ENCODE data around the gene PSMA1. TPM values are rescaled to one million over a fixed set of nuclear protein-coding genes. Genes with fewer than 3 reads are reported as not detected.
"Not testable (repeated sequence)": the region's sequence is repeated elsewhere in the genome, so short reads cannot be mapped to it uniquely, and the experiment has no call there.

The PSMA1 gene
- total RNA-seq, 4 donors from 2014 or later: 67.9 to 85.7 (median 76.8) TPM

DNA sequence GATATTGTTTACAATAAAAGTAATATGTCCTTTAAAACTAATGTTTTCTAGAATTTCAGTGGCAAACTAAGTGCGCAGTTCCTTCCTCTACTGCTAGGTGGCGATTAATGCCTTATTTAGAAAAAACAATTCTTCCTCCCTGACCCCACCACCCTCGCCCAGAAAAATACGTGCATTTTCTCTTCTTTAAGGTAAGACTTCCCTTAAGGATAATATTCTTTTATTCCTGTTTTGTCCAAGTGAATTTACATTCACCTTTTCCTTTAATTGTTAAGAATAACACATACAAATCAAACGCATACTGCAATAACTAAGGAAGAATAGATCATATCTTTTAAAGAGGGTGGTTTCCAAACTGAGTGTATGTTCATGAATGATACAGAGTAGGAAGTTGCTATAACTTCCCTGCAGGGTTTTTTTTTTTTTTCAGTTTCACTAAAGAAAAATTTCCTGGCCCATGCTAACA lies 17.0 kb upstream of the PSMA1 start:
- Histone ChIP-seq H3K27ac (no peak overlapping the region), H3K36me3 (no peaks in the 10 kb centered on the region), H3K9me3 (no peaks in the 10 kb centered on the region), H3K4me3 (no peak overlapping the region), H3K4me1 (peaks cover 0 to 15% (median 2%) of the 10 kb centered on the region in 4 donors), H3K27me3 (no peaks in the 10 kb centered on the region)
- TF ChIP-seq, protein P1, sequence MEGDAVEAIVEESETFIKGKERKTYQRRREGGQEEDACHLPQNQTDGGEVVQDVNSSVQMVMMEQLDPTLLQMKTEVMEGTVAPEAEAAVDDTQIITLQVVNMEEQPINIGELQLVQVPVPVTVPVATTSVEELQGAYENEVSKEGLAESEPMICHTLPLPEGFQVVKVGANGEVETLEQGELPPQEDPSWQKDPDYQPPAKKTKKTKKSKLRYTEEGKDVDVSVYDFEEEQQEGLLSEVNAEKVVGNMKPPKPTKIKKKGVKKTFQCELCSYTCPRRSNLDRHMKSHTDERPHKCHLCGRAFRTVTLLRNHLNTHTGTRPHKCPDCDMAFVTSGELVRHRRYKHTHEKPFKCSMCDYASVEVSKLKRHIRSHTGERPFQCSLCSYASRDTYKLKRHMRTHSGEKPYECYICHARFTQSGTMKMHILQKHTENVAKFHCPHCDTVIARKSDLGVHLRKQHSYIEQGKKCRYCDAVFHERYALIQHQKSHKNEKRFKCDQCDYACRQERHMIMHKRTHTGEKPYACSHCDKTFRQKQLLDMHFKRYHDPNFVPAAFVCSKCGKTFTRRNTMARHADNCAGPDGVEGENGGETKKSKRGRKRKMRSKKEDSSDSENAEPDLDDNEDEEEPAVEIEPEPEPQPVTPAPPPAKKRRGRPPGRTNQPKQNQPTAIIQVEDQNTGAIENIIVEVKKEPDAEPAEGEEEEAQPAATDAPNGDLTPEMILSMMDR (IDR thresholded peaks at IDR 0.05): peak; percentile 50 to 84 (median 63)
- TF ChIP-seq POLR2A (IDR thresholded peaks at IDR 0.05) (no peak), EP300 (IDR thresholded peaks at IDR 0.05) (no peak)
- WGBS, 2 donors: 12 to 13% methylated on average over 5 of the region's 5 CpGs
- DNase-seq (ENCODE audit: low spot score in 2 of 2): peak in 1 of 2 donors; percentile 61

DNA sequence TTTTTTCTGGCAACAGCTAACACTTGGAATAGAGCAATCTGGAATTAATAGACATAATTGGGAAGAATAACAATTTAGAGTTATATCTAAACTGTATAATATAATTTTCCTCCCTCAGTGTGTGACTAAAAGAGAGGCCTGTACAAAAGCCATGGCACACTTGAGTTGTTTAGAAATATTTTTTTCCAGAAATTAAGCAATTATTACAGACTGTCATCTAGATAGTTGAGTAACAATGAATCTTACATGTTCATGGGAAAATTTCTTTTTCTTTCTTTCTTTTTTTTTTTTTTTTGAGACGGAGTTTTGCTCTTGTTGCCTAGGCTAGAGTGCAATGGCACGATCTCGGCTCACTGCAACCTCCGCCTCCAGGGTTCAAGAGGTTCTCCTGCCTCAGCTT lies 15.0 kb upstream of the PSMA1 start:
- not testable (repeated sequence) for H3K36me3 ChIP-seq; H3K27ac ChIP-seq; H3K4me1 ChIP-seq; H3K9me3 ChIP-seq; DNase-seq (ENCODE audit: low spot score in 2 of 2); H3K27me3 ChIP-seq; H3K4me3 ChIP-seq
- WGBS, 2 donors: 88 to 94% methylated on average over 4 of the region's 4 CpGs

DNA sequence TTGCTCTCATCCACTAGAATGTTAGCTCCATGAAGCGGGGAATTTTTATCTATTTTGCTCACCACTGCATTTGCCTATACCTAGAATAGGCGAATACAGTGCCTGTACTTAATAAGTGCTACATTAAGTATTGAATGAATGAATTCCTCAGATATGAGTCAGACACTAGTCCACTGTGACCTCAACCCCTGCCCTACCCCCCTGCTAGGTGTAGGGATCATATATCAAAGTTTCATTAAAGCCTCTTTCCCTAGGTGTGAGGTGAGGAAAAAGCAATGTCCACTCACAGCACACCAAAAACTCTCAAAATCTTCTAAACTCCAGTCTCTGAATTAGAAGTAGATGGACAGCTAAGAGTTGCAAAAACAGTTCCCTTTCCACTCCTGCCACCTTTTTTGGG lies 9.8 kb upstream of the PSMA1 start:
- Histone ChIP-seq H3K27me3 (no peaks in the 10 kb centered on the region), H3K27ac (no peak overlapping the region), H3K4me1 (no peaks in the 10 kb centered on the region), H3K36me3 (no peaks in the 10 kb centered on the region), H3K4me3 (no peak overlapping the region), H3K9me3 (no peaks in the 10 kb centered on the region)
- 84 to 93% methylated on average over 2 of the region's 2 CpGs for WGBS, 2 donors
- TF ChIP-seq, protein P1 (IDR thresholded peaks at IDR 0.05): no peak
- no peak for TF ChIP-seq EP300 (IDR thresholded peaks at IDR 0.05)
- TF ChIP-seq POLR2A (IDR thresholded peaks at IDR 0.05): no peak
- DNase-seq (ENCODE audit: low spot score in 2 of 2): no peak

- TF ChIP-seq EP300 (IDR thresholded peaks at IDR 0.05): no peak
- TF ChIP-seq POLR2A (IDR thresholded peaks at IDR 0.05): no peak
- TF ChIP-seq, protein P1 (IDR thresholded peaks at IDR 0.05): no peak
- Histone ChIP-seq H3K27me3 (no peaks in the 10 kb centered on the region), H3K36me3 (no peaks in the 10 kb centered on the region), H3K9me3 (no peaks in the 10 kb centered on the region), H3K4me3 (no peak overlapping the region), H3K4me1 (no peaks in the 10 kb centered on the region), H3K27ac (no peak overlapping the region)
- 72 to 74% methylated on average over 3 of the region's 3 CpGs for WGBS, 2 donors
- no peak for DNase-seq (ENCODE audit: low spot score in 2 of 2)
Observed at GRCh38 chr11:14529321-14529720, 9.1 kb upstream of the PSMA1 start.

GRCh38 chr11:14522801-14523200 lies 2.6 kb upstream of the PSMA1 start:
- Histone ChIP-seq H3K4me3 (no peak overlapping the region), H3K27ac (no peak overlapping the region), H3K27me3 (no peaks in the 10 kb centered on the region), H3K9me3 (no peaks in the 10 kb centered on the region), H3K36me3 (peaks cover 0 to 6% (median 0%) of the 10 kb centered on the region in 3 donors), H3K4me1 (peaks cover 0 to 26% (median 13%) of the 10 kb centered on the region in 4 donors)
- TF ChIP-seq, protein P1 (IDR thresholded peaks at IDR 0.05): no peak
- TF ChIP-seq EP300 (IDR thresholded peaks at IDR 0.05): no peak
- TF ChIP-seq POLR2A (IDR thresholded peaks at IDR 0.05): no peak
- WGBS, 2 donors: 97% methylated on average over 1 of the region's 1 CpG
- no peak for DNase-seq (ENCODE audit: low spot score in 2 of 2)

GRCh38 chr11:14522245-14522644 lies 2.1 kb upstream of the PSMA1 start:
- Histone ChIP-seq H3K27me3 (no peaks in the 10 kb centered on the region), H3K4me1 (peaks cover 0 to 28% (median 13%) of the 10 kb centered on the region in 4 donors), H3K36me3 (peaks cover 0 to 10% (median 0%) of the 10 kb centered on the region in 3 donors), H3K27ac (no peak overlapping the region), H3K9me3 (no peaks in the 10 kb centered on the region), H3K4me3 (no peak overlapping the region)
- no peak for DNase-seq (ENCODE audit: low spot score in 2 of 2)
- no peak for TF ChIP-seq POLR2A (IDR thresholded peaks at IDR 0.05)
- TF ChIP-seq, protein P1 (IDR thresholded peaks at IDR 0.05): no peak
- TF ChIP-seq EP300 (IDR thresholded peaks at IDR 0.05): no peak
- WGBS, 2 donors: 95 to 97% methylated on average over 1 of the region's 1 CpG
